COLO668 (cell line): ENCODE results near the gene SLC39A7.
A peak's percentile ranks its signal among the peaks of the same experiment; 100 is the strongest.

Source experiments
- DNase-seq: peaks from one replicate; lab custom pipeline; 2025; ENCODE audit not compliant: unreplicated experiment; lab: John Stamatoyannopoulos, UW

SLC39A7 gene, protein sequence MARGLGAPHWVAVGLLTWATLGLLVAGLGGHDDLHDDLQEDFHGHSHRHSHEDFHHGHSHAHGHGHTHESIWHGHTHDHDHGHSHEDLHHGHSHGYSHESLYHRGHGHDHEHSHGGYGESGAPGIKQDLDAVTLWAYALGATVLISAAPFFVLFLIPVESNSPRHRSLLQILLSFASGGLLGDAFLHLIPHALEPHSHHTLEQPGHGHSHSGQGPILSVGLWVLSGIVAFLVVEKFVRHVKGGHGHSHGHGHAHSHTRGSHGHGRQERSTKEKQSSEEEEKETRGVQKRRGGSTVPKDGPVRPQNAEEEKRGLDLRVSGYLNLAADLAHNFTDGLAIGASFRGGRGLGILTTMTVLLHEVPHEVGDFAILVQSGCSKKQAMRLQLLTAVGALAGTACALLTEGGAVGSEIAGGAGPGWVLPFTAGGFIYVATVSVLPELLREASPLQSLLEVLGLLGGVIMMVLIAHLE

DNA sequence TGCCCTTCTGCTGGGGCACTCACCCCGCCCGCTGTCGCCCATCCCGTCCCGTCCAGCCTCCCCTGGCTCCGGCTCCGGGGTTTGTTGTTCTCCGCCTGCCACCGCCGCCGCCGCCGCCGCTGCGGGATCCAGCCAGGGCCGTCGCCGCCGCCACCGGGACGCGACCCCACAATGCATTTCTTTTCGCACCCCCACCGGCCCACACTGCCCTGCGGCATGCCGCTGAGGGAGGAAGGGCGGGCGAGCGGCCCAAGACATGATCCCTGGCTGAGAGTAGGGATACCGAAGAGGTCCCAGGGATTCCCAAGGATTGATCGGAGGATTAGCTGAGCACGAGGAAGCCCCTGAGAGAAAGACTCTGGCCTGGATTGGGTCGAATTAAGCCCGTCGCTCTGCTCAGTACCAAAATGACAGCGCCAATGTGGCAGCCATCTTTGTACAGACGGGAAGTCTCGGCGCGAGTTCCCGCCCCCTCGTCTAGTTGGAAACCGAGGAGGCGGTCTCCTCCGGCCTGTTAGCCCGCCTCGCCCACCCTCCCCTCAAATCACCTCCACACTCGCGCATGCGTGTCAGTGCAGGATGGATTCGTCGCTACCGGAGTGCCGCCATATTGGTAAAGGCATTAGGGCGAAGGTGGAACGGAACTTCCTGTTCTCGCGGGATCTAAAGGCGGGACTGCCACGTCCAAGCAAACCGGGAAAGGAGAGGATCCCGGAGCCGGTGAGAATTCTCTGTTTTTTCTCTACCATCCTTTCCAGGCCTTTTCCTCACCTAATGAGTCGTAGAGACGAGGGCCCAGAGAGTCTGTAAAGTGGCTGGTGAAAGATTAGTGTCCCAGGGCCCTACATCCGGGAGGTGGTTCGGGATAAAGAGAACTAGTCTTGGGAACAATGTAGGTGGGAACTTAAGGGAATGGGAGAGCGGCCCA is at the start of gene SLC39A7, which contains the start of gene RXRB:
Gene SLC39A7, plus strand, starts transcription at position 649 of the 928 bp plus-strand sequence. CDS start 379 bp downstream, outside the sequence.
Gene RXRB, minus strand, starts transcription at position 447 of the 928 bp plus-strand sequence. Its CDS starts 189 bp downstream, at position 258.
- peak; percentile 96 for DNase-seq

DNA sequence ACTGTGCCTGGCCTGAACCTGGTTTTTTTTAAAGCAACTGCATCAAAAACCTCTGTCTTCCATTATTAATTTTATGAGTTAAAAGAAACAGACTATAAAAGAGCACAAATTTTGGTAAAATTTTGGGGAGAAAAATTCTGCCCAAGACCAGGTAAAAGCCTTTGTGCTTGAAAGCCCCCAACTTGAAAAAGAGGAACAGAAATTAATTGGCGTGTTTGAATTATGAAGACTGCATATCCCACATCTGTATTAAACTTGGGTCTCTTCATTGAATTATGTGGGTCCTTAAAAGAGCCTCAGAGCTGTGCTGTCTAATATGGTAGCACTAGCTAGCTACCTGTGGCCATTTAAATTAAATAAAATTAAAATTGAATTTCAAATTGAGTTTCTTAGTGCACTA is 49.6 kb upstream of the SLC39A7 start:
- DNase-seq, result no peak

DNA sequence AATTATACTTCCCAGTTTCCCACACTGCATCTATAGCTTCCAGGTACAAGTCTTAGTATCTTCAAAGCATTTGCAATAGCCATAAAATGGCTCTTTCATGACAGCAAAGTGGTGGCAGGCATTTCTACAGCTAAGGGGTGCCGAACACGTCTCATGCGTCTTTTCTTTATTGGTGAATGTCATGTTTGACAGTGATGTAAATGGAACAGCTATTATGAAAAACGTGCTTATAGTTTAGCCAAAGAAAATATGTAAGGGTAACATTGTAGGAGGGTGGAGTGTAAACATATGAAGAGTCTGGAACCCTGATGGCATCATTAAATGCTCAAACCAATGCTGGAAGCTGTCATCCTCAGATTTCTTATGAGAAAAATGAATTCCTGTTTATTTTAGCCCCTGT is 46.3 kb upstream of the SLC39A7 start:
- DNase-seq, result no peak

DNA sequence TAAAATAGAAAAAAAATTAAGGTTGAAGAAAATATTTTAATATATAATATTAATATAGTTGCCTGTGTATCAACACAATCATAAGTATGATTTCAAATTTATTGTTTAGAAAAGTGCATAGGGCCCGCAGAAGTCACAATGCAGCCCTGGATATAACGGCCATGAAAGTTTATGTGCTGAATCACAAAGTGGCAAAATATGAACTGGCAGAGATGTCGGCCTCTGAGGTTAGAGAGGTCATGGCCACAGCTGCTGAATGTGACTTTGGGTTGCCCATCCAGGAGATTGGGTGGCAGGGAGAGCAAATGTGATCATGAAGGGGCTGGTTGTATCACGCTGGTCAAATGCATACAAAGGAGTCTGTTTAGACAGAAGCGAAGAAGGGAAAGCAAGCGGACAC is 44.1 kb upstream of the SLC39A7 start:
- DNase-seq, result no peak

DNA sequence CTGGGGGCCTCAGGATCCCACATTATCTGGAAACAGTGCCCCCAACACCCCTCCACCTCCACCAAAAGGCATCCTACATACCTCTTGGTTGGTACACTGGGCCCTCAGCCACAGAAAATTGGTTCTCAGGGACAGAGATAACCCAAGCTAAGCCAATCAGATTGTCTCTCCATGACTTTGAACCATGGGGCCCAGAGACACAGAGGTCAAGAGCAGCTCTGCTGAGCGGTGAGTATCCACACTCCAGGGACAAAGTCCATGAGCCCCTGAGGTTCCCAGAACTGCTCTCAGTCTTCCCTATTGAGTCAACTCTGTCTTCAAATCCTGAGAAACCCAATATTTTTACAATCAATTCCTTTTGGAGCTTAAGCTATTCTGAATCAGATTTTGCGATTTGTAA is 43.7 kb upstream of the SLC39A7 start:
- DNase-seq, result no peak

DNA sequence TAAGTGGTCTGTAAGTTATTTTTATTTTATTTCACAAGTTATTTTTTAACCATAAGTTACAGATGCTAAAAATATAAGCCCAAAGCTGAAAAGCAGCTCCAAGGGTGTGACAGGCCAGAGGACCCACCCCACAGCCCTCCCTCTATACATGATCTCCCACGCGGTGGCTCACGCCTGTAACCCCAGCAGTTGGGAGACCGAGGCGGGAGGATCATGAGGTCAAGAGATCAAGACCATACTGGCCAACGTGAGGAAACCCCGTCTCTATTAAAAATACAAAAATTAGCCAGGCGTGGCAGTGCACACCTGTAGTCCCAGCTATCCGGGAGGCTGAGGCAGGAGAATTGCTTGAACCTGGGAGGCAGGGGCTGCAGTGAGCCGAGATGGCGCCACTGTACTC is 40.6 kb upstream of the SLC39A7 start:
- DNase-seq, result no peak

DNA sequence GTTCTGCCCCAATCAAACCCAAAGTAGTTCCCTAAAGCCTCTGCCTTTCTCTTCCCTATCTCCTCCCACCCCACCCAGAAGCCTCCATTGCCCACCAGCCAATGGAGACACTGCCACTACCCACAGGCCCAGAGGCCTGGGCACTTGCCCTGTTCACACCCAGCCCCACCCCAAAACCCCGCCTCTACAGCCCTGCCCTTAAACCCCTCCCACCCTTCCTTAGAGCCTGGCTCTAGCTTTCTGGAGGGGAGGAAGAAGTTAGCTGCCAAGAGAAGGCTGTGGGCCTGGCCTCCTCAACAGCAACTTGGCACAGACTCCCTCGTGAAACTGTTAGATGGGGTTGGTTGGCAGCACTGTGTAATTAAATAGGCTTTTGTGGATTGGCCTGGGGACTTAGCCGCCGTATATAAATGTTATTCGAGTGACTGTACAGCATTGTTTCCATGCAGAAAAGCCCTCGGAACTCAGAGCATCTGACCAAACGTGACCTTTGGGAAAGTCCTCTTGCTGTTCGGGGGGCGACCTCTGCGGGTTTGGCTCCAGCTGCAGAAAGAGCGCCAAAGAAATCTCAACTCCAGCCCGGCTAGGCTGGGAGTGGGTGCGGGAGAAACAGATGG is 39.8 kb upstream of the SLC39A7 start:
- DNase-seq, result no peak

DNA sequence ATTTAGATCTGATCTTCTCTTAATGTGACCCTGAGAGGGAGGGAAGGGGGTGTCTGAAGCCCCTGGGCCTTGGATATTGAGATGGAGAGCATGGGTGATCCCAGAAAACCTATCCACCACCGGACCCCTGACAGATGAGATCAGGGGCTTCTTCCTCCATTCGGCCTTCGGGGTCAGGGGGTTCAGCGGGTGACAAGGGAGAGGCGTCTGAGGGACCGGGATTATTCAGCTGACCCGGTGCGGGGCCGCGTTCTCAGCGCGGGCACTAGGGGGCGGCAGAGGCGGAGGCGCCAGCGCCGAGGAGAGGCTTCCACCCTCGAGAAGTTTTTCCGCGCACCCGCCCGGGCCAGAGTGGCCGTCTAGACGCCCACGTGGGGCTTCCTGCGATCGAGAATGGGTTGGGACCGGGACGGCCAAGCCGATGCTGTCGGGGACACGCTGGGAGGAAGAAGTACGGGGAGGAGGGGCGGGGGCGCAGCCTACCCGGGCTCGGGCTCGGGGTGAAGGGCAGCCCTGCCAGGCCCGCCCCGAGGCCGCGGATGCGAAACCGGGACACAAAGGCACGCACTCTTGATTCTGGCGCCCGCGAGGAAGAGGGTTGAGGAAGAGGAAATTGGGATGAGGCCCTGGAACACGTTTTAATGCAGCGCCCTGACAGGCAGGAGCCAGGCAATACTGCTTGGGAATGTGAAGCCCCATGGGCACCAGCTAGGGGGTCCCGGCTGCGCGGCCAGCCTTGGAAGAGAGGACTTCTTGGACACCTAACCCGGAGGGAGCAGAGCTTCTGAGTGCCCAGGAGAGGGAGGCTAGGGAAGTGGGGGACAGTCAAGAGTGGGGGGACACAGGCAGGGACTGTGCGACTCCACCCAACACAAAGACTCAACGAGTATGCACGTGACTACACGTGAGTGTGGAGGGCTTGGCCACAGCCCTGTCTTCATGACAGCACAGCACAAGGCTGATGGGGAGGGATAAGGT is 39.0 kb upstream of the SLC39A7 start:
- peak; percentile 42 for DNase-seq

DNA sequence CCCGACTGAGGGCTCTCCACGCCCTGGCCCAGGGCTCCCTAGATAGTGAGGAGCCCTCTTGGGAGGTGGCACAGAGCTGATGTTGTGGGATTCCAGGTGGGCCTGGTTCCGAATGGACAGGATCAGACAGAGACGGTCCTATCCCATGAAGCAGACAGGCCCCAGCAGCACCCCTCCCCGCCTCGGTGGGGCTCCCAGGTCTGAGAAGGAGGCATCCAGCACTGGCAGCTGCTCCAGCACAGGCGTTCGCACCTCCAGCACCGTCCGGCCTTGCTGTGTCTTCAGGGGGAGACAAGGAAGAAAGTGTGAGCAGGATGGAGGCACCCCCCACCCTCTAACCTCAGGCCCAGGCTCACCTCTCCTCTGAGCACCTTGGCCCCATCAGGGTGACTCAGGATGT is 37.1 kb upstream of the SLC39A7 start:
- DNase-seq, result no peak

DNA sequence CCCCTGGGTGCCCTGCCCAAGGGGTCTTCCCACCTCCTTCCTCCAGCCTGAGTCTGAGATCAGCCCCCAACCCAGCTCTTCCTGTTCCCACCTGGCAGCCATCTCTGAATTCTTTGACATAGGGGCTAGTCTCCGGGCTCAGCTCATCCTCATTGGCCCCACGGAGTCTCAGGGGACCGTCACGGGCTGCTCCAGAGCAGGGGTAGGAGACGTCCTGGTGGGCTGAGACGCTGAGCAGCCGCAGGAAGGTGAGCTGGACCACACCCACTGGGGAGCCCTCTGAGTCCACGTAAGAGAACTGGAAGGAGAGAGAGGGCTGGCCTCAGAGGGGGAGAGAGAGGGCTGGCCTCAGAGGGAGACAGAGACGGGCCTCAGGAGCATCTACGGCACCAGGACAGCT is 36.5 kb upstream of the SLC39A7 start:
- no peak for DNase-seq

DNA sequence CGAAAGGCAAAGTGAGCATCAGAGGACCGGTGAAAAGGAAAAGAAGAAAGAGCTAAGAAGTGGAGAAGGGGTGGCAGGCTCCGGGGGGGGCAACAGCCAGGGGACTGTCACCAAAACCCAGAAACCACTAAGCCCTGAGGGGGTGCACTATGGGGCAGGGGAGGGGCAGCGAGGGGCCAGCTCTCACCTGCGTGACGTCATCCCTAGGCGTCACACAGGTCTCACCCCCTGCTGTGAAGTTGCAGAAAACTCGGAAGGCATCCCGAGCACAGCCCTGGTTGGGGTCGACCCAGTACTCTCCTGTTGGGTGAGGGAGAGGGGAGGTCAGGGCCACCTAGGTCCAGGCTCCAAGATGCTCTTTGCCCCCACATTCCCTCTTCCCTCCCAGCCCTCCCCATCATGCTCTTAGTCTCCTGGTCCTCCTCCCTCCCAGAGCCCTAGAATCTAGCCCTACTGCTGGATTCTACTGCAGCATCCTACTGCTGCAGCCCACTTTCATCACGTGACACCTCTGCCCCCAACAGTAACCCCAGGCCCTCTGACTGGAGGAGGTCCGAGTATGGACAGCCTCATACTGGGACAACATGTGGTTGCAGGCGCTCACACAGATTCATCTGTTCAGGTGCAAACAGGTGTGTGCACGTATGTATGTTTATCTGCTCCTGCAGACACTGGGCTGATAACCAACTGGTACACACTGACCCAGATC is 35.8 kb upstream of the SLC39A7 start:
- DNase-seq, result no peak

DNA sequence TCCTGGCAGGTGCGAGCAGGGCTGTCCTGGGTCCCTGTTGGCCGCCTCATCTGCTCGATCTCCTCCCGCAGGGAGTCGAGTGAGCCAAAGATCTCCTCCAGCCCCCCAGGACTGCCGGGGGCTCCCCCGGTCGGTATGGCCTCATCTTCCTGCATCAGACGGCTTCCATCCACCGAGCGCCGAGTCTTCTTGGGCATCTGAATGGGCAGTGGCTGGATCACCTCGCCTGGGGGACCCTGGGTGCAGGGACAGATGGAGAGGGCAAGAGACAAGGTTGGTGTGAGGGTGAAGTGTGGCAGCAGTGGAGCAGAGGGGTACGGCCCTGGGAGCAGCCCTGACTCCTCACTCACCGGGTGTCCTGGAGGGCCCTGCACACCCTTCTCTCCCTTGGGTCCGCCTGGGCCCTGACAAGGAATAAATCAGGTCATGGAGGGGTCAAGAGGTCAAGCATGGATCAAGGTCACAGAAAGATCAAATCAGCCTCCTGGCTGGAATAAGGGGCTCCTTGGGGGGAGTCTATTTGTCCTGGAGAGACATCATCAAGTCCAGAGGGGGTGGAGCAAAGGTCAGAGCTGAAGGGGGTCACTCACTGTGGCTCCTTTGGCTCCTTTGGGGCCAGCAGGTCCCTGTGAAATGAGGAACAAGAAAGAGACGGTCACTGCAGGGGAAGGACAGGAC is 34.9 kb upstream of the SLC39A7 start:
- DNase-seq, result no peak

DNA sequence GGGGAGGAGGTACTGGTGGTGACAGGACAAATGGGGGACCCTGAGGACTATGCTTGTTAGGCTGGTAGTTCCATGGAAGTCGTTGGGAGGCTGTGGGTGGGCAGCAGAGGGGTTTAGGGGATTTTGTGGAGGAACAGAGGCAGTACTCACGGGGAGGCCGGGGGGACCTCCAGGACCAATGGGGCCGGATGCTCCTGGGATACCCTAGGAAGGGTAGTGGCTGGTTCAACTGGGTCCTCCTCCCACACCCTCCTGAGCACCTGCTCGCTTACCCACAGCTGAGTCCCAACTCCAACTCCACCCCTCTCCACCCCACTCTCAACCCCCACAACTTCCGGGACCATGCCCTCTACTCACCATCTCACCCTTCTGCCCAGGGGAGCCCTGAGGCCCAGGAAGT is 34.3 kb upstream of the SLC39A7 start:
- no peak for DNase-seq

DNA sequence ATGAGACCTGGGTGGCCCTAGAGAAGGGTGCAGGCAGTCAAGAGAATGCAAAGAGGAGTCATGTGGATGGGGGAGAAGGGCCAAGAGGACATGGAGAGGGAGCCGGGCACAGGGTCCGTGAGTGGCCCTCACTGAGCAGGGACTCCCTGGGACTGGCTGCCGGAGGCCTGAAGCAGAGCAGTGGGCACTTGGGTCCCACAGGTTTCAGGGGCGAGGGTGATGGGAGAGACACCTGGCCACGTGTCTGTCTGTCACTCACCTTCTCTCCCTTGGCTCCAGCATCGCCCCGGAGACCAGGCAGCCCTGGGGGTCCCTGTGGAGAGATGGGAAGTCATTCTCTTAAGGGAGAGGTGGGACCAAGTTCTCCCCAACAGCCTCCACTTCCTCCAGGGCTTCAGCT is 33.9 kb upstream of the SLC39A7 start:
- no peak for DNase-seq

DNA sequence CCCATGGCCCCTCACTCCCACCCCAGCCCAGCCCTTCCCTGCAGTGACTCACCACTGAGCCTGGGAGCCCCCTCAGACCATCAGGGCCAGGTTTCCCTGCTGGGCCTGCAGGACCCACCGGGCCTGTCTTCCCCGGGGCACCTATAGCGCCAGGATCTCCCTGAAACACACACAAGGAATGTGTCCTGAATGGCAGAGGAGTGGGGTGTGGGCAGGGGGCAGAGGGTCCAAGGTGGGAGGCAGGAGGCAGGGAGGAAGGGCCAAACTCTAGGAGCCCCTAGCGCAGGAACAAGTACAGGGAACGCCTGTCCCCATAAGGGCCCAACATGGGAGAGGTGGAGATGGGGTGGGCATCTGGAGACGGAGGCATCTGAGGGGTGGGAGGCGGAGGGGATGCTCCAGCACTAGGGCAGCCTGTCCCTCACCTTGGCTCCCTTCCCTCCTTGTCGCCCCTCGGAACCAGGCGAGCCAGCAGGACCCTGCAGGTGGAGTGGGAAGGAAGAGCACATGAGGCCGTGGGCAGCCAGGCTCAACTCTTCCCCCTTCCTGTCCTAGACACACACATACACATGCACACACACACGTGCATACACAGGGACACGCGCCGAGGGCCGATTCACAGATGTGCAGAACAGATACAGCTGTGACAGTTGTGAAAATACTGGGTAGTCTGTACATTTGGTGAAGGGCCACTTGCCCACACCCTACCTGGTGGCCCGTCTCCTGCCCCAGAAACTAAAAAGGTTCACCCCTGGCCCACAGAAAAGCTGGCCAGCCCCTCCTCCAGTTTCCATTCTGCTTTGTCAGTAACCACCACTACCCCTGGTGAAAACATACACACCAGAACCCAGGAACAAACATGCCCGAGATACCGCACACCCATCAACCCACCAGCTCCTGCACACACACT is 33.0 kb upstream of the SLC39A7 start:
- DNase-seq, result no peak

DNA sequence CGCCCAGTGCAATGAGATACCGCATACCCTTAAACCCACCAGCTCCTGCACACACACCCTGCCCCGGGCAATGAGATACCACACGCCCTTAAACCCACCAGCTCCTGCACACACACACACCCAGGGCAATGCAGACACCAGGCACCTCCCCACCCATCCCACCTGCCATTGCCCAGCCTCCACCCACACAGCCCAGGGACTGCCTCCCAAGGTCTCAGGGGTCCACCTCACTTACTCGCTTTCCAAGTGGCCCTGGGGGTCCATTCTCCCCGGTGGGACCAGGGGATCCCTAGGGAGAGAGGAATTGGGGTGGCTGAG is 32.4 kb upstream of the SLC39A7 start:
- no peak for DNase-seq

DNA sequence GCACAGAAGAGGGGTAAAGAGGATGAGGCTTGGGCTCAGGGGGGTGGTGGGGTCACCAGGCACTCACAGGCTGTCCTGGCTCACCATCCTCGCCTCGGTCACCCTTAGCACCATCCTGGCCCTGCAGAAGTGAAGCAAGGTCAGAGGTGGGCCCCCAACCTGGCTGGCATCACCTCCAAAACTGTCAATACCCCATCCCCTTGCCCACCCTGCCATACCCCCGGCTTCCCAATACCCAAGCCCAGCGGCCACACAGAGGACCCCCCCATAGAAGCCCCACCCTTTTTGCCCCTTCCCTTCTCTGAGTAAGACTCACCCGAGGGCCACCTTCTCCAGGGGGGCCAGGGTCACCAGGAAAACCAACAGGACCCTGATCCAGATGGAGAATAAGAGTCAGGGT is 32.0 kb upstream of the SLC39A7 start:
- no peak for DNase-seq
